C4-2B (cell line): Measurements from ENCODE around the gene USP6.
"Not testable (repeated sequence)": the region's sequence is repeated elsewhere in the genome, so short reads cannot be mapped to it uniquely, and the experiment has no call there.

ENCODE experiments used
- ZFX ChIP-seq: fragments of 450-650 bp; IDR thresholded peaks from 2 replicates; pipeline ENCODE4 v1.6.1; 2017
- TF ChIP-seq, protein P1 (sequence below): fragments of 450-650 bp; conservative IDR thresholded peaks from 2 replicates; pipeline ENCODE4 v1.5.1; 2017; ENCODE audit warnings: mild to moderate bottlenecking

DNA sequence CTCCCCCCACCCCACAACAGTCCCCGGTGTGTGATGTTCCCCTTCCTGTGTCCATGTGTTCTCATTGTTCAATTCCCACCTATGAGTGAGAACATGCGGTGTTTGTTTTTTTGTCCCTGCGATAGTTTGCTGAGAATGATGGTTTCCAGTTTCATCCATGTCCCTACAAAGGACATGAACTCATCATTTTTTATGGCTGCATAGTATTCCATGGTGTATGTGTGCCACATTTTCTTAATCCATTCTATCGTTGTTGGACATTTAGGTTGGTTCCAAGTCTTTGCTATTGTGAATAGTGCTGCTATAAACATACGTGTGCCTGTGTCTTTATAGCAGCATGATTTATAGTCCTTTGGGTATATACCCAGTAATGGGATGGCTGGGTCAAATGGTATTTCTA, 101.7 kb downstream of the USP6 start:
- TF ChIP-seq, protein P1, sequence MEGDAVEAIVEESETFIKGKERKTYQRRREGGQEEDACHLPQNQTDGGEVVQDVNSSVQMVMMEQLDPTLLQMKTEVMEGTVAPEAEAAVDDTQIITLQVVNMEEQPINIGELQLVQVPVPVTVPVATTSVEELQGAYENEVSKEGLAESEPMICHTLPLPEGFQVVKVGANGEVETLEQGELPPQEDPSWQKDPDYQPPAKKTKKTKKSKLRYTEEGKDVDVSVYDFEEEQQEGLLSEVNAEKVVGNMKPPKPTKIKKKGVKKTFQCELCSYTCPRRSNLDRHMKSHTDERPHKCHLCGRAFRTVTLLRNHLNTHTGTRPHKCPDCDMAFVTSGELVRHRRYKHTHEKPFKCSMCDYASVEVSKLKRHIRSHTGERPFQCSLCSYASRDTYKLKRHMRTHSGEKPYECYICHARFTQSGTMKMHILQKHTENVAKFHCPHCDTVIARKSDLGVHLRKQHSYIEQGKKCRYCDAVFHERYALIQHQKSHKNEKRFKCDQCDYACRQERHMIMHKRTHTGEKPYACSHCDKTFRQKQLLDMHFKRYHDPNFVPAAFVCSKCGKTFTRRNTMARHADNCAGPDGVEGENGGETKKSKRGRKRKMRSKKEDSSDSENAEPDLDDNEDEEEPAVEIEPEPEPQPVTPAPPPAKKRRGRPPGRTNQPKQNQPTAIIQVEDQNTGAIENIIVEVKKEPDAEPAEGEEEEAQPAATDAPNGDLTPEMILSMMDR = not testable (repeated sequence)
- not testable (repeated sequence) for TF ChIP-seq ZFX
